HL-60 (cell line): Measurements from ENCODE around the gene EFNA4.
A peak's percentile ranks its signal among the peaks of the same experiment; 100 is the strongest.

Source experiments
- SPI1 ChIP-seq: IDR thresholded peaks from 2 replicates; pipeline ENCODE4 v1.6.1; 2012; ENCODE audit warnings: low read depth, mild to moderate bottlenecking, borderline replicate concordance
- TF ChIP-seq, protein P1 (sequence below): IDR thresholded peaks from one replicate; pipeline ENCODE4 v1.5.1; 2011; ENCODE audit warnings: low read length, control low read depth, inconsistent platforms; ENCODE audit not compliant: insufficient read depth

DNA sequence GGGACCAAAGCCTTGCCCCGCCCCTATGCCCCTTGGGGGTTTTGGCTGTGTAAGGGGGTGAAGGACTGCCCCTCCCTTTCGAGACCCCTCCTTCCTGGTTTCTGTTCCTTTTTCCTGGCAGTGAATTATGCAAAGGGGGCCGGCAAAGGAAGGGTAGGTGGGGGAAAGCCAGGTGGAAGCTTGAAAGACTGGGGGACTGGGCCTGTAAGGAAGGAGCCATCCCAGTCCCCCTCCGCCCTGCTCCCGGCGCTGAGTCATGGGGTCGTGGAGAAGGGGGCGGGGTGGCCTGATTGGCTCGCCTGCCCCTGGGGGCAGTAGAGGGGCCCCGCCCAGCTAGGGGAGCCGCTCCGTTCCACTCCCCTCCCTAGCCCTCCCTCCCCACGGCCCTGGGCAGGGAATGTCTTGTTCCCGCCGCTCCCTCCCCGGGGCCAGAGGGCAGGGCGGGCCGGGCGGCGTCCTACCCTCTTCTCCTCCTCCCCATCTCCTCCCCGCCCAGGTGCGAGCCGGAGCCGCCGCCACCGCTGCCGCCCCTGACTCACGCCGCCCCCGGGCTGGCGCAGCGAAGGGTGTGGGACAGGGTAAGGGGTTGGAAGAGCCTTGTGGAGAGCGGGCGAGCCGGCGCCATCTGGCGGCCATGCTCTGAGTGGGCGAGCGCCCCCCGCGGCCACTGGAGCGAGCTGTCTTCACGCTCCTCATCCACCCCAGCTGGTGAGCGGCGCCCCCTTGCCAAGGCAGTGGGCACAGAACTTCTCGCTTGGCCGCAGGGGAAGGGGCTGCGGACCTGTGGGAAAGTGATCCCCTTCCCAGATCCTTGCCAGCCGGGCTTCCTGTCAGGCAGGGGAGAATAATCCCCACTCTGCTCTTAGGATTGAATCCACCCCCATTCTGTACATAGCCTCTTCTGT lies 46.2 kb upstream of the EFNA4 start:
- no peak for TF ChIP-seq SPI1
- TF ChIP-seq, protein P1, sequence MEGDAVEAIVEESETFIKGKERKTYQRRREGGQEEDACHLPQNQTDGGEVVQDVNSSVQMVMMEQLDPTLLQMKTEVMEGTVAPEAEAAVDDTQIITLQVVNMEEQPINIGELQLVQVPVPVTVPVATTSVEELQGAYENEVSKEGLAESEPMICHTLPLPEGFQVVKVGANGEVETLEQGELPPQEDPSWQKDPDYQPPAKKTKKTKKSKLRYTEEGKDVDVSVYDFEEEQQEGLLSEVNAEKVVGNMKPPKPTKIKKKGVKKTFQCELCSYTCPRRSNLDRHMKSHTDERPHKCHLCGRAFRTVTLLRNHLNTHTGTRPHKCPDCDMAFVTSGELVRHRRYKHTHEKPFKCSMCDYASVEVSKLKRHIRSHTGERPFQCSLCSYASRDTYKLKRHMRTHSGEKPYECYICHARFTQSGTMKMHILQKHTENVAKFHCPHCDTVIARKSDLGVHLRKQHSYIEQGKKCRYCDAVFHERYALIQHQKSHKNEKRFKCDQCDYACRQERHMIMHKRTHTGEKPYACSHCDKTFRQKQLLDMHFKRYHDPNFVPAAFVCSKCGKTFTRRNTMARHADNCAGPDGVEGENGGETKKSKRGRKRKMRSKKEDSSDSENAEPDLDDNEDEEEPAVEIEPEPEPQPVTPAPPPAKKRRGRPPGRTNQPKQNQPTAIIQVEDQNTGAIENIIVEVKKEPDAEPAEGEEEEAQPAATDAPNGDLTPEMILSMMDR, result peak; percentile 97
